GM12891 (cell line): ENCODE results near the gene FLT4.

Experiments used
- DNase-seq: peaks from one replicate; pipeline ENCODE4 v3.0.0; 2011; ENCODE audit warnings: low spot score; ENCODE audit not compliant: insufficient read length
- FAIRE-seq: peaks from 2 replicates; lab custom pipeline; 2011; peaks lifted over from hg19 to GRCh38; lab: Jason Lieb, UNC
- PAX5 ChIP-seq: IDR thresholded peaks from 2 replicates; pipeline ENCODE4 v1.6.1; 2011; ENCODE audit warnings: low read length, moderate library complexity, mild to moderate bottlenecking; ENCODE audit not compliant: insufficient read depth, severe bottlenecking
- POLR2A ChIP-seq: IDR thresholded peaks from 2 replicates; pipeline ENCODE4 v1.6.1; 2011; ENCODE audit warnings: low read depth, low read length, control low read depth
- POLR2AphosphoS5 ChIP-seq: IDR thresholded peaks from 2 replicates; pipeline ENCODE4 v1.6.1; 2011; ENCODE audit warnings: low read depth, low read length, control low read depth
- POU2F2 ChIP-seq: IDR thresholded peaks from 2 replicates; pipeline ENCODE4 v1.6.1; 2011; ENCODE audit warnings: low read depth, mild to moderate bottlenecking, control low read depth, low read length, moderate library complexity
- SPI1 ChIP-seq: IDR thresholded peaks from 2 replicates; pipeline ENCODE4 v1.6.1; 2011; ENCODE audit warnings: low read depth, low read length, control low read depth
- TAF1 ChIP-seq: IDR thresholded peaks from 2 replicates; pipeline ENCODE4 v1.6.1; 2011; ENCODE audit warnings: low read depth, low read length, control low read depth

Gene FLT4

DNA sequence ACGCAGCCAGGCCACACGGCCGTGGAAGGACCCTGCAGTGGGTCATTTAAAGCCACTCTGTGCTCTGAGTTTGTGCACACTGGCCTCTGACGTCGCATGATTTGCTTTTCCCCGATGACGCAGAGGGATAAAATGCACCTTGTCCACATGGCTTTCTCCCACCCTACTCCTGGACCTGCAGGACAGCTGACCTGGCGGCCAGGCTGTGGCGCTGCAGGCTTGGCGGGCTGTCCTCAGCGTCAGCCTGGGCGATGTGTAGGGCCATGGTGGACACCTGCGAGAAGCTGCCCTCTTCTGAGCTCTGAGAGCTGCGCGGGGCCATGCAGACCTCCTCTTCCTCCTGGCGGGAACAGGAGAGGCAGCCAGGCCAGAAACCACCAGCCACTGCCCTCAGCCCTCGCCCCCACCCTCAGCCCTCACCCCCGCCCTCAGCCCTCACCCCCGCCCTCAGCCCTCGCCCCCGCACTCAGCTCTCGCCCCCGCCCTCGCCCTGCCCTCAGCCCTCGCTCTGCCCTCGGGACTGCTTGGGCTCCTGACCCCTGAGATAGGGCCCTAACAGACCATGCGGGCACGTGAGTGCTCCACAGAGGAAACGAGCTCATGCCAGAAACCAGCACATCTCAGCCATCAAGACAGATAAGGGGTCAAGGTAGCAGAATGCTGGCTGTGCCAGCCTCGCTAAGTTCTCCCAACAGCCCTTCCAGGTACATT, 38.1 kb downstream of the FLT4 start:
- FAIRE-seq = no peak
- no peak for TF ChIP-seq POU2F2
- TF ChIP-seq POLR2AphosphoS5 = no peak
- no peak for TF ChIP-seq POLR2A
- no peak for TF ChIP-seq PAX5
- no peak for TF ChIP-seq TAF1
- TF ChIP-seq SPI1 = no peak
- no peak for DNase-seq

DNA sequence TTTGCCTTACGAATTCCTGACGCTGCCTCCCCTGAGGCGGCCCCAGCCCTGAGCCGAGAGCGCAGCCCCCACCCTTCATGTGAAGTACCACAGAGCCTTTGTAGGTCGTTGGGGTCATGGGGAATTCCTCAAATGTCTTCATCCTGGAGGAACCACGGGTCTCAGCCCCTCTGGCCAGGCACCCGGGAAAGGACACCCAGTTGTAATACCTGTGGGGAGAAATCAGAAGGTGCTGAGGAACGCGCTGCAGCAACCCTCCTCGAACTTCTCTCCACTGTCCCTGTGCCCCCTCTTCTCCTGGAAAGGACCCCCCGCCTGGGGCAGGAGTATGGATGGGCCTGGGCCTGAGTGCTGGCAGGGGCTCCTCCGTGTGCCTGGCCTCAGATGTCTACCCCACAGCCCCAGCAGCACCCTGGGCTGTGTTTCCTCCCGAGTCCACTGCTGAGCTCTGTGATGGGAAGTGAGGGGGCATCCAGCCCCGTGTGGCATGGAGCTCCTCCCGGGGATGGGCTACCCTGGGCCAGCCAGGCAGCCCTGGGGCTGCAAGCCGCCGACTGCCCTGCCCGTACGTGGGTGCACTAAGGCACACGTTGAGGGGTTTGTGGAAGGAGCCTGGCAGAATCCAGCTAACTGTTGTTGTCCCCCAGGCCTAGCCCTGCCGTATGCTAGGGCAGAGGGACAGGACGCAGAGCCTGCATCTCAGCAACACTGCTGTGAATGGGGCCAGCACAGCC, 39.4 kb downstream of the FLT4 start:
- FAIRE-seq = no peak
- no peak for DNase-seq
- TF ChIP-seq POLR2AphosphoS5 (no peak), POLR2A (no peak), TAF1 (no peak), POU2F2 (no peak), SPI1 (no peak), PAX5 (no peak)

DNA sequence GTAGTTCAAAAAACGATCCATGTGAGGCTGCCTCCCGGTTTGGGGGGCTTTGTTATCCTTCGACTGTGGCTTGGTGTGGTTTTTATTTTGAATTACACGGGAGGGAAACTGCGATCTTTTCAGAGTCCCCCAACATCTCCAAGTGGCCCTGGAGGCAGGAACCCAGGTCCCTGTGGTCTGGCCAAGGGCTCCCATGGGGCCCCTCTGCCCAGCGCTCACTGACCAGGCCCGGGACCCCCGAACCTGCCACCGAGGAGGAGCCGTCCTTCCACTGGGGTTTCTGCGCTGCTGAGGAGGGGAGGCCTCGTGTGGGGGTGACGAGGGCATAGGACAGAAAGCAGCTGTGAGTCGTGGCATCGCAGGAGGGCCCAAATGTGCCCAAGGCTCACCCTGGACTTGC, 40.0 kb downstream of the FLT4 start:
- FAIRE-seq (no peak), DNase-seq (no peak)
- TF ChIP-seq PAX5 = no peak
- no peak for TF ChIP-seq POLR2A
- TF ChIP-seq POU2F2 = no peak
- TF ChIP-seq TAF1 = no peak
- no peak for TF ChIP-seq SPI1
- no peak for TF ChIP-seq POLR2AphosphoS5

DNA sequence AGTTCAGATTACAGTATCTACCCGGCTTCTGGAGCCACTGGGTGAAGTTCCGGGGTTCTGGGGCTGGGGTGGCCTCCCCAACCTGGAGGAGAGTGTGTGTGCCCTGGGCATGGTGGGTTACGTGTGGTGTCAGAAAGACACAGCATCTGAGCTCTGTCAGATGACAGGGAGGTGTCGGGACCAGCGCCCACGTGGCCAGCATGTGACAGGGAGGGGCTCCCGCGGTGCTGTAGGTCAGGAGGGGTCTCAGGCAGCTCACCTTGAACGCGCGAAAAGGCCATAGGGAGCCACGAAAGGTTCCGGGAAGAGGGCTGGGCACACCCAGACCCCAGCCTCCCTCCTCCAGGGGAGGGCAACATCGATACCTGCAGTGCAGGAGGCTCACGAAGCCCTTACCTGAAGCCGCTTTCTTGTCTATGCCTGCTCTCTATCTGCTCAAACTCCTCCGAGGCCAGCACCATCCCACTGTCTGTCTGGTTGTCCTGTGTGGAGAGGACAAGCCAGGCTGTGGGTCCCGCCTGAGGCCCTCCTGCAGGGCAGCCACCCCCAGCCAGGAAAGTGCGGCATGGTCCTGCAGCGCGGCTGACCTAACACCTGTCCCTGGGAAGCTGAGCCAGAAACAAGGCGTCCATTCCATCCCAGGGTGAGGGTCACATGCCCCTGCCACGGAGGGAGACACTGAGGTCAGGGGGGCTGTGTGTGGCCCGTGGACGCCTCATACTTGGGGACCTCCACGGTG, 40.7 kb downstream of the FLT4 start:
- DNase-seq = no peak
- no peak for TF ChIP-seq POLR2AphosphoS5
- TF ChIP-seq POU2F2 = no peak
- no peak for TF ChIP-seq PAX5
- no peak for TF ChIP-seq TAF1
- TF ChIP-seq SPI1 = no peak
- TF ChIP-seq POLR2A = no peak
- no peak for FAIRE-seq

DNA sequence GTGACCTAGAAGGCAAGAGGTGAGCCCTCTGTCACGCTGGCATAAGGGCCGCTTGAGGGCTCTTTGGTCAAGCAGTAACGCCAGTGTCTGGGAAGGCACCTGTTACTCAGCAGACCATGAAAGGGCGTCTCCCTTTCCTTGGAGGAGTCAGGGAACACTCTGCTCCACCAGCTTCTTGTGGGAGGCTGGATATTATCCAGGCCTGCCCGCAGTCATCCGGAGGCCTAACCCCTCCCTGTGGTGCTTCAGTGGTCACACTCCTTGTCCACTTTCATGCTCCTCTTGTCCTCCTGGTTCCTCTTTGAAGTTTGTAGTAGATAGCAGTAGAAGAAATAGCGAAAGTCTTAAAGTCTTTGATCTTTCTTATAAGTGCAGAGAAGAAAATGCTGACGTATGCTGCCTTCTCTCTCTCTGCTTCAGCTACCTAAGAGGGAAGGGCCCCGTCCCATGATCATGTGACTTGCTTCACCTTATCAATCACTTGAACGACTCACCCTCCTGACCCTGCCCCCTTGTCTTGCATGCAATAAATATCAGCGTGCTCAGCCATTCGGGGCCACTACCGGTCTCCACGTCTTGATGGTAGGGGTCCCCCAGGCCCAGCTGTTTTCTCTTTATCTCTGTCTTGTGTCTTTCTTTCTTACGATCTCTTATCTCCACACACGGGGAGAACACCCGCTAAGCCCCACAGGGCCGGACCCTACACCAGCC, 41.4 kb downstream of the FLT4 start:
- DNase-seq (no peak), FAIRE-seq (peak; percentile 9)
- TF ChIP-seq POU2F2 (no peak), POLR2A (no peak), PAX5 (no peak), TAF1 (no peak), POLR2AphosphoS5 (no peak), SPI1 (no peak)

DNA sequence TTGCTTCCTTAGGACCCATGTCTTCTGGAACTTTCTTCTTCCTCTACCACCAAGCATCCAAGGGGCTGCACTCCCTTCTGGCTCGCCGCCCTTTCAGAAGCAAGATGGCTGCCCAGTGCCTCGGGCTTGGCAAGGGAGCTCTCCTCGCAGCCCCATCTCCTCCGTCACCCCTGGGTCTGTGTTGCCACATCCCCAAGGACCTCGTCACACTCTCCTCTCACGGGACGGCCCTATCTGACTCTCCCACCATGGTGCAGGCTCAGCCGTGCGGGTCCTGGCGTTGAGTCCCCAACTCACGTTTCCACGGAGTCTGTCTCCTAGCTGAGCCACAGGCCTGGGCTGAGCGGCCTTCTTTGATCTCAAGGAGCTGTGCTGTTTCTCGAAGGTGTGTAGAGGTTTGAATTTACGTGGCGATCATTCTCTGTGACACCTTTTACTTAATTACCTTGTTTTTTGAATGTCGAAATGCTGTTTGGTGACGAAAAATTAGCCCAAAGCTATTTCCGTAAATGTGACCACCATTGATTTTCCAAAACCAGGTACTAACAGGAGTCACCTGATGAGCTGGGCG, 43.1 kb downstream of the FLT4 start:
- TF ChIP-seq PAX5 (no peak), POLR2AphosphoS5 (no peak), SPI1 (no peak), TAF1 (no peak), POLR2A (no peak), POU2F2 (no peak)
- FAIRE-seq (no peak), DNase-seq (no peak)

DNA sequence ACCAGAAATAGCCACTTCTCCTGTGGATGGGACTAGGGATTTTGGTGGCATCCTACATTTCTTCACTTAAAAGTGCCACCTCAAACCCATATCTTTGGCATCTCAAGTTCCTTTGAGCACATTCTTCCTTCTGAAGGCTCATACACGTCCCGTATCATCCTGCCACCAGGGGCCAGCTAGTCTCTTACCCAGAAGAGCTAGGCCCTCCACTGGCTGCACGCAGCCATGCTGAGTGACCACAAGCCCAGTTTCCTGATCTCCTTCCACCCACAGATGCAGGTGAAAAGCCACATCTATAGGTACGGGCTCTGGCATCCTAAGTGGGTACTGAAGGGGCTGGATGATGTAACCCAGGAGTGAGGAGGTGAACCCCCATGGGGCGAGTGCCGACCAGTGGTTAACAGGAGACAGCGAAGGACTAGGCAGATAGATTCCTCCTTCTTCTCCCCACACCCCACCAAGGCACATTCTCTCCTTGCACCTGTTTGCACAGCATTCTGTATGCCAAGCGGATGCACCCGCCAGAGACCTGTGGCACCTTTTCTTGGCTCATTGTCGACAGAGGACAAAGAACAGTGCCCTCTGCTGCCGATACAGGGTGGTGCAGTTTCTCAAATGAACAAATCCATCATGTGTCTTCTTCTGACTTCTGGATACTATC, 43.7 kb downstream of the FLT4 start:
- peak; percentile 76 for DNase-seq
- peak; percentile 84 for FAIRE-seq
- TF ChIP-seq POLR2A (no peak), POU2F2 (no peak), PAX5 (no peak), SPI1 (no peak), TAF1 (no peak), POLR2AphosphoS5 (no peak)

DNA sequence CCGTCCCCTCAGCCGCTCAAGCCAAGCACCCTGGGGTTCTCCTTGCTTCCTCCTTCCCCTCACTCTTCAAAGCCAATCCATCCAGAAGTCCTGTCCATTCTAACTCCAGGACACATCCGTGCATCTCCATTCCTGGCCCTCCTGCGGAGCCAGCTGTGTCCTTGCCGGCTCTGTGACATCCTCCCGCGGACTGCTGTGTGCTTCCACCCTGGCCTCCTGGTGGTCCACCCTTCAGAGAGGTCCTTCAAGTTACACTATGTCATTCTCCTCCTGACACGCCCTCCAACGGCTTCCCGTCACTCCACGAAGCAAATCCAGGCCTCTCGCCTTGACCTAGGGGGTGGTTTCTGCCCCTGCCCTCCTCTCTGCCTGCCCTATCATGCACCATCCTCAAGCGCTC, 45.1 kb downstream of the FLT4 start:
- no peak for FAIRE-seq
- TF ChIP-seq PAX5 (no peak), POLR2AphosphoS5 (no peak), POU2F2 (no peak), SPI1 (no peak), TAF1 (no peak), POLR2A (no peak)

More for the DNA sequence above, 45.1 kb downstream of the FLT4 start:
- no peak for DNase-seq
